B cell (primary cell): ENCODE measurements around the gene FAM124A. TPM values are rescaled to one million over a fixed set of nuclear protein-coding genes. Genes with fewer than 3 reads are reported as not detected.

Experiments used
- ATAC-seq: fragments of 200-7000 bp; cut with Tn5 transposase; one replicate; pipeline ENCODE4 v1.10.0; 2021; ENCODE audit warnings: low read depth, mild to moderate bottlenecking, moderate number of reproducible peaks, moderate library complexity
- CTCF ChIA-PET: fragments of 350-600 bp; sonication (Branson Sonifier 250); formaldehyde crosslinking; loops from one replicate; lab custom pipeline; 2021; ENCODE audit warnings: antibody characterized with exemption, inconsistent platforms; lab: Charles Lee
- POLR2A ChIA-PET: fragments of 350-600 bp; sonication (Branson Sonifier 250); formaldehyde crosslinking; loops from one replicate; lab custom pipeline; 2021; ENCODE audit warnings: antibody characterized with exemption; lab: Charles Lee
- DNase-seq: peaks from one replicate; pipeline ENCODE4 v3.0.0; 2013
- H2AFZ ChIP-seq: 2 replicates; pipeline ENCODE4 v1.6.1; 2012; ENCODE audit warnings: mild to moderate bottlenecking, low read depth, low read length; ENCODE audit not compliant: insufficient read depth, poor library complexity, severe bottlenecking
- H3K27ac ChIP-seq, 2 donors: 1 replicate in 1 of 2; 2 replicates in 1 of 2; pipeline ENCODE4 v1.5.1; 2012 to 2013; ENCODE audit warnings: low read length in 2 of 2, mild to moderate bottlenecking in 2 of 2, moderate library complexity in 1 of 2
- H3K27me3 ChIP-seq, 4 experiments: fragments of 200-600 bp in 1 of 4; sonication (generic) in 1 of 4; replicated peaks in 1 of 4; 1 replicate in 2 of 4; 2 replicates in 2 of 4; pipeline versions ENCODE4 v1.6.1 to v1.7.0; 2013 to 2016; ENCODE audit warnings: low read length in 3 of 4, mild to moderate bottlenecking in 2 of 4, mixed read lengths in 1 of 4, moderate library complexity in 1 of 4; ENCODE audit not compliant: insufficient read depth in 4 of 4, control insufficient read depth in 3 of 4; ENCODE audit errors: control extremely low read depth in 1 of 4
- H3K36me3 ChIP-seq, 2 experiments: replicated peaks in 1 of 2; 1 replicate in 1 of 2; 2 replicates in 1 of 2; pipeline versions ENCODE4 v1.6.1 to v1.7.1; 2013; ENCODE audit warnings: low read length in 1 of 2; ENCODE audit not compliant: insufficient read depth in 2 of 2, control insufficient read depth in 1 of 2; ENCODE audit errors: control extremely low read depth in 1 of 2, extremely low read depth in 1 of 2
- H3K4me1 ChIP-seq, 2 donors: fragments of 200-600 bp in 1 of 2; sonication (generic) in 1 of 2; 1 replicate in 1 of 2; 2 replicates in 1 of 2; pipeline versions ENCODE4 v1.5.1 to v1.6.1; 2013 to 2017; ENCODE audit warnings: low read length in 2 of 2; ENCODE audit not compliant: control insufficient read depth in 2 of 2, insufficient read depth in 2 of 2
- H3K4me2 ChIP-seq: replicated peaks from 2 replicates; pipeline ENCODE3; 2012; ENCODE audit warnings: mild to moderate bottlenecking, low read depth, low read length; ENCODE audit not compliant: poor library complexity, severe bottlenecking
- H3K4me3 ChIP-seq, 5 experiments: fragments of 200-600 bp in 1 of 5; sonication (generic) in 1 of 5; 1 replicate in 3 of 5; 2 replicates in 2 of 5; pipeline versions ENCODE4 v1.5.1 to v1.7.0; 2011 to 2016; ENCODE audit warnings: low read length in 4 of 5, mild to moderate bottlenecking in 4 of 5, low read depth in 2 of 5, control low read depth in 1 of 5, moderate library complexity in 1 of 5; ENCODE audit not compliant: insufficient read depth in 1 of 5; ENCODE audit errors: control extremely low read depth in 1 of 5, extremely low read depth in 1 of 5
- H3K79me2 ChIP-seq: fragments of 200-600 bp; sonication (generic); one replicate; pipeline ENCODE4 v1.6.0; 2016; ENCODE audit warnings: low read length; ENCODE audit not compliant: control insufficient read depth, insufficient read depth
- H3K9ac ChIP-seq: fragments of 200-600 bp; sonication (generic); 2 replicates; pipeline ENCODE4 v1.6.1; 2017; ENCODE audit warnings: mild to moderate bottlenecking, low read length, moderate library complexity
- H3K9me3 ChIP-seq, 3 donors: one replicate each; pipeline versions ENCODE4 v1.6.1 to v1.7.1; 2013; ENCODE audit warnings: low read length in 2 of 3; ENCODE audit not compliant: control insufficient read depth in 2 of 3, insufficient read depth in 1 of 3; ENCODE audit errors: control extremely low read depth in 1 of 3
- H4K20me1 ChIP-seq: 2 replicates; pipeline ENCODE4 v1.6.0; 2012; ENCODE audit warnings: mild to moderate bottlenecking, low read length; ENCODE audit not compliant: insufficient read depth, control insufficient read depth, poor library complexity, severe bottlenecking
- H3K27ac Mint-ChIP-seq: one replicate; pipeline ENCODE4 v1.8.0; 2021; ENCODE audit warnings: mixed read lengths
- H3K27me3 Mint-ChIP-seq: one replicate; pipeline ENCODE4 v1.8.0; 2021; ENCODE audit warnings: mixed read lengths
- H3K4me1 Mint-ChIP-seq: one replicate; pipeline ENCODE4 v1.8.0; 2021; ENCODE audit warnings: mixed read lengths
- H3K4me3 Mint-ChIP-seq: one replicate; pipeline ENCODE4 v1.8.0; 2021; ENCODE audit warnings: mixed read lengths
- H3K9me3 Mint-ChIP-seq: one replicate; pipeline ENCODE4 v1.8.0; 2022; ENCODE audit warnings: mixed read lengths; ENCODE audit not compliant: insufficient read depth
- EZH2 ChIP-seq: IDR thresholded peaks from 2 replicates; pipeline ENCODE4 v1.6.1; 2012; ENCODE audit warnings: borderline replicate concordance, low read depth, mild to moderate bottlenecking, moderate library complexity, low read length; ENCODE audit not compliant: insufficient read depth, poor library complexity, severe bottlenecking
- WGBS: methylation state at CpG from one replicate; pipeline ENCODE4 v1.1.5; 2013; ENCODE audit warnings: missing lambda C conversion rate; ENCODE audit not compliant: insufficient coverage; 5-methylcytosine and 5-hydroxymethylcytosine counted together
- intact Hi-C: fragments of 100-400 bp; cut with micrococcal nuclease; formaldehyde crosslinking; loops from one replicate; pipeline ENCODE4 v1.10.0; 2022
- polyA plus RNA-seq: library from polyadenylated mRNA; depleted of rRNA; stranded (reverse); fragments of >200 nt; gene quantifications from 2 replicates; pipeline ENCODE4 v1.2.3, GENCODE V29; 2012
- total RNA-seq, 2 donors: library from RNA; stranded (reverse); fragments of 120-200 nt in 1 of 2; gene quantifications; 1 replicate in 1 of 2; 2 replicates in 1 of 2; pipeline versions ENCODE4 v1.2.3 to v1.2.4, GENCODE V29; 2013 to 2022
- TF ChIP-seq, protein P1 (sequence below): fragments of 200-600 bp; IDR thresholded peaks from one replicate; pipeline ENCODE4 v1.8.0; 2022; ENCODE audit warnings: antibody characterized with exemption, mild to moderate bottlenecking

The FAM124A gene
- total and polyA plus RNA-seq, 2 donors (not counting 1 experiment from before 2014, with no cell fraction given): 0.09 to 0.39 TPM

GRCh38 chr13:51318876-51319275 lies 96.7 kb downstream of the FAM124A start:
- Histone ChIP-seq H2AFZ (no peak overlapping the region), H3K36me3 (no peaks in the 10 kb centered on the region), H3K27me3 (no peaks in the 10 kb centered on the region), H3K27ac (no peak overlapping the region), H4K20me1 (no peaks in the 10 kb centered on the region), H3K4me1 (no peaks in the 10 kb centered on the region), H3K4me2 (no peak overlapping the region), H3K9ac (no peak overlapping the region), H3K79me2 (no peaks in the 10 kb centered on the region), H3K4me3 (no peak overlapping the region), H3K9me3 (no peaks in the 10 kb centered on the region)
- Mint-ChIP-seq H3K9me3 (no peaks in the 10 kb centered on the region), H3K27ac (no peak overlapping the region), H3K4me3 (no peak overlapping the region), H3K27me3 (no peaks in the 10 kb centered on the region), H3K4me1 (no peaks in the 10 kb centered on the region)
- ChIA-PET POLR2A (no interaction called here), CTCF (interaction anchor here (1.5 kb wide), 1 partner anchor 18 kb away, joined by 3 read pairs; no protein-coding TSS in a partner anchor)
- intact Hi-C loops: no loop called here
- WGBS: 76% methylated on average over 2 of the region's 3 CpGs
- ATAC-seq (no peak), DNase-seq (no peak)
- no peak for TF ChIP-seq EZH2
- TF ChIP-seq, protein P1, sequence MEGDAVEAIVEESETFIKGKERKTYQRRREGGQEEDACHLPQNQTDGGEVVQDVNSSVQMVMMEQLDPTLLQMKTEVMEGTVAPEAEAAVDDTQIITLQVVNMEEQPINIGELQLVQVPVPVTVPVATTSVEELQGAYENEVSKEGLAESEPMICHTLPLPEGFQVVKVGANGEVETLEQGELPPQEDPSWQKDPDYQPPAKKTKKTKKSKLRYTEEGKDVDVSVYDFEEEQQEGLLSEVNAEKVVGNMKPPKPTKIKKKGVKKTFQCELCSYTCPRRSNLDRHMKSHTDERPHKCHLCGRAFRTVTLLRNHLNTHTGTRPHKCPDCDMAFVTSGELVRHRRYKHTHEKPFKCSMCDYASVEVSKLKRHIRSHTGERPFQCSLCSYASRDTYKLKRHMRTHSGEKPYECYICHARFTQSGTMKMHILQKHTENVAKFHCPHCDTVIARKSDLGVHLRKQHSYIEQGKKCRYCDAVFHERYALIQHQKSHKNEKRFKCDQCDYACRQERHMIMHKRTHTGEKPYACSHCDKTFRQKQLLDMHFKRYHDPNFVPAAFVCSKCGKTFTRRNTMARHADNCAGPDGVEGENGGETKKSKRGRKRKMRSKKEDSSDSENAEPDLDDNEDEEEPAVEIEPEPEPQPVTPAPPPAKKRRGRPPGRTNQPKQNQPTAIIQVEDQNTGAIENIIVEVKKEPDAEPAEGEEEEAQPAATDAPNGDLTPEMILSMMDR: no peak

DNA sequence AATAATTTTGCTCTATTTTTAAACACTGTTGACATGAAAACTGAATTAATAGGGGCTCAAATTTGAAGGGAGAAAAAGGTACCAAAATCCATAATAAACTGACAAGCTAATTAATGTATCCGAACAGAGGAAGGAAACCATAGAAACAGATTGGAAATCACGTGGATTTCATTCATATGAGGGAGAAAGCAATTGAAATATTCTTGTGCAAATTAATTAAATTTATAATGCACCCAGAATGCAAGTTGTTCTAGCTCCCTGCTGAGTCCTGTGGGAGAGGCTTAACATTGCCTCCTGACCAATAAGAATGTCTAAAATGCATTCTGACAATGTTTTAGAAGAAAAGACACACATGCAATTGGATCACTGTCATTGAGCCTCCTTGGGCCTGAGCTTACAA lies 99.6 kb downstream of the FAM124A start:
- H3K27ac Mint-ChIP-seq: no peak overlapping the region
- CTCF ChIA-PET: no interaction called here
- no peak overlapping the region for H3K4me2 ChIP-seq
- TF ChIP-seq EZH2: no peak
- TF ChIP-seq, protein P1: no peak
- POLR2A ChIA-PET: no interaction called here
- peaks cover 9% of the 10 kb centered on the region for H3K4me1 Mint-ChIP-seq
- no peaks in the 10 kb centered on the region for H3K36me3 ChIP-seq
- intact Hi-C loops: no loop called here
- no peaks in the 10 kb centered on the region for H3K27me3 ChIP-seq
- H3K9ac ChIP-seq: no peak overlapping the region
- no peak overlapping the region for H3K27ac ChIP-seq
- no CpG with 5 or more reads among the region's 2 CpGs for WGBS
- ATAC-seq: no peak
- H3K4me3 ChIP-seq: no peak overlapping the region
- no peaks in the 10 kb centered on the region for H3K9me3 ChIP-seq
- H3K27me3 Mint-ChIP-seq: no peaks in the 10 kb centered on the region
- no peaks in the 10 kb centered on the region for H4K20me1 ChIP-seq
- no peak overlapping the region for H3K4me3 Mint-ChIP-seq
- H3K4me1 ChIP-seq: peaks cover 0 to 6% of the 10 kb centered on the region in 2 donors
- no peaks in the 10 kb centered on the region for H3K9me3 Mint-ChIP-seq
- no peak for DNase-seq
- H2AFZ ChIP-seq: no peak overlapping the region
- no peaks in the 10 kb centered on the region for H3K79me2 ChIP-seq
